Neutrophil (primary cell): Measurements from ENCODE around the gene ARHGAP11A.

Experiments
- H3K27ac ChIP-seq: fragments of 200-600 bp; sonication (generic); 2 replicates; pipeline ENCODE4 v1.5.1; 2016; ENCODE audit warnings: mild to moderate bottlenecking, moderate library complexity
- H3K27me3 ChIP-seq: fragments of 200-600 bp; sonication (generic); 2 replicates; pipeline ENCODE4 v1.6.0; 2016; ENCODE audit warnings: mild to moderate bottlenecking
- H3K36me3 ChIP-seq: fragments of 200-600 bp; sonication (generic); 2 replicates; pipeline ENCODE4 v1.5.1; 2017
- H3K4me1 ChIP-seq, 2 experiments: fragments of 200-600 bp in 1 of 2; sonication (generic) in 1 of 2; 1 replicate in 1 of 2; 2 replicates in 1 of 2; pipeline versions ENCODE4 v1.5.1 to v1.6.1; 2013 to 2016; ENCODE audit warnings: low read depth in 1 of 2, low read length in 1 of 2, mild to moderate bottlenecking in 1 of 2, moderate library complexity in 1 of 2; ENCODE audit not compliant: control insufficient read depth in 1 of 2, insufficient read depth in 1 of 2
- H3K4me3 ChIP-seq, 2 experiments: fragments of 200-600 bp in 1 of 2; sonication (generic) in 1 of 2; 1 replicate in 1 of 2; 2 replicates in 1 of 2; pipeline ENCODE4 v1.5.1; 2013 to 2016; ENCODE audit warnings: low read depth in 1 of 2, low read length in 1 of 2, mild to moderate bottlenecking in 1 of 2, moderate library complexity in 1 of 2
- H3K9me3 ChIP-seq: fragments of 200-600 bp; sonication (generic); 2 replicates; pipeline ENCODE4 v1.5.1; 2016
- TF ChIP-seq, protein P1 (sequence below): fragments of 200-600 bp; sonication (generic); IDR thresholded peaks from 2 replicates; pipeline ENCODE4 v1.5.1; 2016; ENCODE audit warnings: antibody characterized with exemption

ARHGAP11A gene

GRCh38 chr15:32636410-32636809, 21.1 kb downstream of the ARHGAP11A start:
- H3K36me3 ChIP-seq = peaks cover 59% of the 10 kb centered on the region
- peaks cover 11% of the 10 kb centered on the region for H3K27me3 ChIP-seq
- no peak overlapping the region for H3K27ac ChIP-seq
- H3K9me3 ChIP-seq = no peaks in the 10 kb centered on the region
- no peaks in the 10 kb centered on the region for H3K4me1 ChIP-seq
- H3K4me3 ChIP-seq = no peak overlapping the region
- TF ChIP-seq, protein P1, sequence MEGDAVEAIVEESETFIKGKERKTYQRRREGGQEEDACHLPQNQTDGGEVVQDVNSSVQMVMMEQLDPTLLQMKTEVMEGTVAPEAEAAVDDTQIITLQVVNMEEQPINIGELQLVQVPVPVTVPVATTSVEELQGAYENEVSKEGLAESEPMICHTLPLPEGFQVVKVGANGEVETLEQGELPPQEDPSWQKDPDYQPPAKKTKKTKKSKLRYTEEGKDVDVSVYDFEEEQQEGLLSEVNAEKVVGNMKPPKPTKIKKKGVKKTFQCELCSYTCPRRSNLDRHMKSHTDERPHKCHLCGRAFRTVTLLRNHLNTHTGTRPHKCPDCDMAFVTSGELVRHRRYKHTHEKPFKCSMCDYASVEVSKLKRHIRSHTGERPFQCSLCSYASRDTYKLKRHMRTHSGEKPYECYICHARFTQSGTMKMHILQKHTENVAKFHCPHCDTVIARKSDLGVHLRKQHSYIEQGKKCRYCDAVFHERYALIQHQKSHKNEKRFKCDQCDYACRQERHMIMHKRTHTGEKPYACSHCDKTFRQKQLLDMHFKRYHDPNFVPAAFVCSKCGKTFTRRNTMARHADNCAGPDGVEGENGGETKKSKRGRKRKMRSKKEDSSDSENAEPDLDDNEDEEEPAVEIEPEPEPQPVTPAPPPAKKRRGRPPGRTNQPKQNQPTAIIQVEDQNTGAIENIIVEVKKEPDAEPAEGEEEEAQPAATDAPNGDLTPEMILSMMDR = no peak

DNA sequence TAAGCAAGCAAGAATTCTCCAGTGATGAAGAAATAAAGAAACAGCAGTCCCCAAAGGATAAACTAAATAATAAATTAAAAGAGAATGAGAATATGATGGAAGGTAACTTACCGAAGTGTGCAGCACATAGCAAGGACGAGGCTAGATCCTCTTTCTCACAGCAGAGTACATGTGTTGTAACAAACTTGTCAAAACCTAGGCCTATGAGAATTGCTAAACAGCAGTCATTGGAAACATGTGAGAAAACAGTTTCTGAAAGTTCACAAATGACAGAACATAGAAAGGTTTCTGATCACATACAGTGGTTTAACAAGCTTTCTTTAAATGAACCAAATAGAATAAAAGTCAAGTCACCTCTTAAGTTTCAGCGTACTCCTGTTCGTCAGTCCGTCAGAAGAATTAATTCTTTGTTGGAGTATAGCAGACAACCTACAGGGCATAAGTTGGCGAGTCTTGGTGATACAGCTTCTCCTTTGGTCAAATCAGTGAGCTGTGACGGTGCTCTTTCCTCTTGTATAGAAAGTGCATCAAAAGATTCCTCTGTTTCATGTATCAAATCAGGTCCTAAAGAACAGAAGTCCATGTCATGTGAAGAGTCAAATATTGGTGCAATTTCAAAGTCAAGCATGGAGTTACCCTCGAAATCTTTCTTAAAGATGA, 21.7 kb downstream of the ARHGAP11A start:
- H3K9me3 ChIP-seq = no peaks in the 10 kb centered on the region
- peaks cover 53% of the 10 kb centered on the region for H3K36me3 ChIP-seq
- no peak overlapping the region for H3K4me3 ChIP-seq
- TF ChIP-seq, protein P1 = no peak
- H3K27ac ChIP-seq = no peak overlapping the region
- peaks cover 17% of the 10 kb centered on the region for H3K27me3 ChIP-seq
- no peaks in the 10 kb centered on the region for H3K4me1 ChIP-seq

DNA sequence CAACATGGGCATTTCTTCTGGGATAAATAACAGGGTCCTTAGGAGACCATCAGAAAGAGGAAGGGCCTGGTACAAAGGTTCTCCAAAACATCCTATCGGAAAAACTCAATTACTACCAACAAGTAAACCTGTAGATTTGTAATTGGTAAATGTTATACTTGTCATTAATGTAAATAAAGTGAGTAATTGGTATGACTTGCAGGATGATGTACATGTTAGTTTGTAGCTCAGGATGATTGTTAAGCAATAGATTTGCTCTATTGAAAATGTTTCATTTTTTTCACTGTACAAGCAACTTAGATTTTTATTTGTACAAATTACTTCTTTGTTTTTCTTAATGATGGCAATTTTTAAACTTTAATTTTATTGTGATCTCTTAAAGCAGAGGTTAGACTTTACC, 22.4 kb downstream of the ARHGAP11A start:
- Histone ChIP-seq H3K36me3 (peaks cover 53% of the 10 kb centered on the region), H3K4me3 (no peak overlapping the region), H3K27ac (no peak overlapping the region), H3K9me3 (no peaks in the 10 kb centered on the region), H3K4me1 (no peaks in the 10 kb centered on the region), H3K27me3 (peaks cover 24% of the 10 kb centered on the region)
- TF ChIP-seq, protein P1 = no peak

DNA sequence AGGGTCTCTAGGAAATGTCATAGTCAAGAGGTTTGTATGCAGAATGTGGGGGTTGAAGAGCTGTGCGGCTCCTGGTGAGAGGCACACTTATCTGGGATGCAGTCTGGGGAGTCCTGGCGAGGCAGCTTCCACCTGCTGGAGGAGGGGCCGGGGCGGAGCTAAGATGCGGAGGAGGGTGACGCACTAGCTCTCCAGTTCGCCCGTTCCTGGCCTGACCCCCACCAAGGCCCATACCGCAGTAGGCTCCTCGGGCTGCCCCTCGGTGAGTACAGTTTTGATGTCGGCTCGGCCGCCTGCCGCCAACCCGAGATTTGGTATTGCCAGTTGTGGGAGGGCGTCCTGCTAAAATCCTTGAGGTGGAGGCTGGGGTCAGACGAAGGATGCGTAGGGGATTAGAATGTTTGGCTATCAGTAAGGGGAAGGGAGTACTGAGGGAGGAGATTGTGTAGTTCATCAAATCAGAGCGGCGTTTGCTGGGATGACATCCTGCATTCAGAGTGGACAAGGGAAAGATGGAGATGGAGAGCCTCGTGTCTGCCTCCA, 26.3 kb downstream of the ARHGAP11A start, which contains the start of gene SCG5:
Gene SCG5 (plus strand): TSS at position 194 of the 543 bp plus-strand sequence. CDS start 1,883 bp downstream, outside the sequence.
- Histone ChIP-seq H3K4me3 (no peak within 1 kb of the TSS), H3K9me3 (no peaks in the 10 kb centered on the region), H3K27me3 (peaks cover 30% of the 10 kb centered on the region), H3K27ac (no peak within 1 kb of the TSS), H3K36me3 (peaks cover 29% of the 10 kb centered on the region), H3K4me1 (no peaks in the 10 kb centered on the region)
- TF ChIP-seq, protein P1 = no peak

DNA sequence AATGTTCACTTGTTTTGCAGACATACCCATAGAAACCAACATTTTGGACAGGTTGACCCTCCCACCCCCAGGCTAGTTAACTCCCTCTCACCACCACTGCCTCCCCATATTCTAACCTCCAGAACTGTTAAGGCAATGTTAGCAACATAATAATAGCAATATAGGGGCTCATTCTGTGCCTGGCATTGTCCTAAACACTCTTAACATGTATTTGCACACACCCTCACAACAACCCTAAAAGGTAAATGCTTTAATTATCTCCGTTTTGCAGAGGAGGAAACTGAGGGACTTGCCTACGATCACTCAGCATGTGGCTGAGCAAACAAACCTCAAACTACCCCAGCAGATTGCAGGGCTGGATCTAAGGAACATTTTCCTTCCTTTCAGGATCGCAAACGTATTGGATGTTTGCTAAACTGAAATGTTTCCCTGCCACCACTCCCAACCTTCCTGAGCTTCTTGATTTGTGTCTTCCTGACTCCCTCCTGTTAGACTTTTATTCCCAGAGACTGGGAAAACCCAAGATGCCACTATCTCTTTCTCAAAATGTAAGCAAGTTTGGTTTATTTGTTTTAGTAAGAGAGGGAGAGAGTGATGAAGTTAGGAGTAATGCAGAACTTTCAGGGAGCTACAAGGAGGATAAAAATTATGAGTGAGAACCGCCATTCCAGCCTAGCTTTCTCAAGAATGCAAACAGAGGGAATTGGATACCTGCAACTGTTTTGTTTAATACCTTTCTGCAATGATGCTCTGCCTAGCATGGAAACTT, 27.5 kb downstream of the ARHGAP11A start:
- H3K4me3 ChIP-seq = no peak overlapping the region
- TF ChIP-seq, protein P1 = no peak
- H3K27ac ChIP-seq = no peak overlapping the region
- no peaks in the 10 kb centered on the region for H3K4me1 ChIP-seq
- no peaks in the 10 kb centered on the region for H3K9me3 ChIP-seq
- peaks cover 30% of the 10 kb centered on the region for H3K27me3 ChIP-seq
- peaks cover 23% of the 10 kb centered on the region for H3K36me3 ChIP-seq
